Measurements from ENCODE around the gene DDX41. TPM values are rescaled to one million over a fixed set of nuclear protein-coding genes. Genes with fewer than 3 reads are reported as not detected.

The DDX41 gene
- polyA plus RNA-seq, 3 donors = 44.9 to 178 (median 70.3) TPM

DNA sequence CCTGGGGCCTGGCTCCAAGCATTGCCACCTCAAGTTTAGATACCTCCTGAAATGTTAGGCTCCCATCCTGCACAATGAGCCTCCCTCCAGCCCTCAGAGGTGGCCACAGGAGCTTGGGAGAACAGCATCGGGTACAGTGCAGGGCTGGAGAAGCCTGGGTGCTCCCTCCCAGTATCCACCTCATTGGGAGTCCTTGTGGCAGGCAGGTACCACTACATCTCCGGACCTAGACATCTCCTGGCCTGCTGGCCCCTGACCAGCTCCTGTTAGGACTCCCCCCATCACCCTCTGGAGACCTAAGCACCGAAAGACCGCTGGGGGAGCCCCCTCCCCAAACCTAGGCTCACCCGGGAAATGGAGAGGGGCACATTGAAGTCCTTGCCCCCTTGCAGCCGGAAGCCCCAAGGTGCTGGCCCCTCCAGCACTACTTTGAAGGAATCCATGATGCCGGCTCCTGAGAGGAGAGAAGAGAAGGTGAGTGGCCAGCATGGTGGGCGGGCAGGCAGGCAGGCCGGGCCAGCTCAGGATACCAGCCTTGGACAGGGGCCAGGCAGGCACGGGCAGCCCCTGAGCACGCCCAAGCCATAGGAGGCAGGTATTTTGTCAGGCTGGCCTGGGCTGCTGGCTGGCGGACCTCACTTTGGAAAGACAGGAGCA is 20.6 kb downstream of the DDX41 start:
- peak overlapping the region; percentile 97 to 99 (median 98) for H3K27ac Mint-ChIP-seq

More for the DNA sequence above, 20.6 kb downstream of the DDX41 start:
- Histone ChIP-seq H3K27ac (ENCODE audit: low read depth in 1 of 2, low read length in 2 of 2) (peak overlapping the region; percentile 96 to 98), H3K4me2 (replicated peaks; ENCODE audit: extremely low read depth, low read length, poor library complexity, severe bottlenecking) (peak overlapping the region; percentile 94), H3K36me3 (replicated peaks in 1 of 2; ENCODE audit: control insufficient read depth in 1 of 2, insufficient read depth in 2 of 2, low read length in 2 of 2) (peaks cover 7 to 14% of the 10 kb centered on the region in 2 donors), H3K79me2 (ENCODE audit: insufficient read depth, low read length) (peaks cover 34% of the 10 kb centered on the region), H3K27me3 (ENCODE audit: control insufficient read depth in 2 of 2, insufficient read depth in 2 of 2, low read length in 2 of 2) (peaks cover 0 to 17% of the 10 kb centered on the region in 2 donors), H3K4me3 (replicated peaks in 1 of 3; ENCODE audit: low read depth in 2 of 3, low read length in 3 of 3) (peak overlapping the region; percentile 70 to 84 (median 81)), H3K9ac (ENCODE audit: insufficient read depth, low read length, poor library complexity, severe bottlenecking) (peak overlapping the region; percentile 81), H4K20me1 (ENCODE audit: insufficient read depth, low read length) (peaks cover 20% of the 10 kb centered on the region), H3K9me3 (replicated peaks in 1 of 2; ENCODE audit: control insufficient read depth in 1 of 2, insufficient read depth in 1 of 2, low read length in 2 of 2) (no peaks in the 10 kb centered on the region), H2AFZ (ENCODE audit: insufficient read depth, low read depth, low read length, poor library complexity, severe bottlenecking) (no peak overlapping the region), H3K4me1 (ENCODE audit: control insufficient read depth in 1 of 2, insufficient read depth in 2 of 2, low read length in 2 of 2) (peaks cover 65 to 75% of the 10 kb centered on the region in 2 donors)
- peak in 1 of 3 donors; percentile 31 for DNase-seq
- H3K4me1 Mint-ChIP-seq = peaks cover 61% of the 10 kb centered on the region
- TF ChIP-seq, protein P1, sequence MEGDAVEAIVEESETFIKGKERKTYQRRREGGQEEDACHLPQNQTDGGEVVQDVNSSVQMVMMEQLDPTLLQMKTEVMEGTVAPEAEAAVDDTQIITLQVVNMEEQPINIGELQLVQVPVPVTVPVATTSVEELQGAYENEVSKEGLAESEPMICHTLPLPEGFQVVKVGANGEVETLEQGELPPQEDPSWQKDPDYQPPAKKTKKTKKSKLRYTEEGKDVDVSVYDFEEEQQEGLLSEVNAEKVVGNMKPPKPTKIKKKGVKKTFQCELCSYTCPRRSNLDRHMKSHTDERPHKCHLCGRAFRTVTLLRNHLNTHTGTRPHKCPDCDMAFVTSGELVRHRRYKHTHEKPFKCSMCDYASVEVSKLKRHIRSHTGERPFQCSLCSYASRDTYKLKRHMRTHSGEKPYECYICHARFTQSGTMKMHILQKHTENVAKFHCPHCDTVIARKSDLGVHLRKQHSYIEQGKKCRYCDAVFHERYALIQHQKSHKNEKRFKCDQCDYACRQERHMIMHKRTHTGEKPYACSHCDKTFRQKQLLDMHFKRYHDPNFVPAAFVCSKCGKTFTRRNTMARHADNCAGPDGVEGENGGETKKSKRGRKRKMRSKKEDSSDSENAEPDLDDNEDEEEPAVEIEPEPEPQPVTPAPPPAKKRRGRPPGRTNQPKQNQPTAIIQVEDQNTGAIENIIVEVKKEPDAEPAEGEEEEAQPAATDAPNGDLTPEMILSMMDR (IDR thresholded peaks at IDR 0.05) = peak; percentile 34
- H3K36me3 Mint-ChIP-seq = peaks cover 16 to 25% of the 10 kb centered on the region in 2 donors
- H3K27me3 Mint-ChIP-seq (ENCODE audit: low read depth in 3 of 3) = peaks cover 19 to 30% (median 21%) of the 10 kb centered on the region in 3 donors
- intact Hi-C loops (cut with micrococcal nuclease) = loop anchor here (5.0 to 10.0 kb wide), 4 partner anchors 39 to 184 kb away; partner anchors contain the start of genes MXD3 (in 1 of the 2) and PFN3 (in 1 of the 2)
- peak overlapping the region; percentile 76 to 78 for H3K4me3 Mint-ChIP-seq
- 77% methylated on average over 12 of the region's 12 CpGs for WGBS (ENCODE audit: insufficient coverage)
- peaks cover 0 to 3% (median 0%) of the 10 kb centered on the region in 7 donors for H3K9me3 Mint-ChIP-seq

Measured in CD14-positive monocyte (primary cell).